ENCODE data around the gene CXorf58.

DNA sequence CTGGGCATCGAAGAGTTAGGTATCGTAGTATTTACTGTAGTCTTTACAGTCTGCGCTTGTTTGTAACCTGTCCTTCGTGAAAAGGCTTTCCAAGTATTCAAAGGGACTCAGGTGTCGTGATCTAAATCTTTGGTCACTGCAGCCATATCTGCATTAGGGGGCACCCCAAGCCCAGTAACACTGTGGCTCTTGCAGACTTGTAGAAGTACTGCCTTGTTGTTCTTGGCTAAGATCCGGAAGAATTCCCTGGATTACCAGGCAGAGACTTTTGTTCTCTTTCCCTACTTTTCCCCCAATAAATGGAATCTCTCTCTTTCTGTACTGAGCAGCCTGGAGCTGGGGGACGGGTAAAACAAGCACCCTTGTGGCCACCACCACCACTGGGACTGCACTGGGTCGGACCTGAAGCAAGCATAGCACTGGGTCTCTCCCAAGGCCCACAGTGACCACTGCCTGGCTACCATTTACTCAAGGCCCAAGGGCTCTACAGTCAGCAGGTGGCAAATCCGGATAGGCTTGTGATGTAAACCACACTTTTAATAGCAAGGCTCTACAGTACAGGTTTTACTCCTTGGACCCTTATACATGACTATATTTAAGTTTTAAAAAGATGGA lies 12.0 kb downstream of the CXorf58 start:
- TF ChIP-seq, protein P1, sequence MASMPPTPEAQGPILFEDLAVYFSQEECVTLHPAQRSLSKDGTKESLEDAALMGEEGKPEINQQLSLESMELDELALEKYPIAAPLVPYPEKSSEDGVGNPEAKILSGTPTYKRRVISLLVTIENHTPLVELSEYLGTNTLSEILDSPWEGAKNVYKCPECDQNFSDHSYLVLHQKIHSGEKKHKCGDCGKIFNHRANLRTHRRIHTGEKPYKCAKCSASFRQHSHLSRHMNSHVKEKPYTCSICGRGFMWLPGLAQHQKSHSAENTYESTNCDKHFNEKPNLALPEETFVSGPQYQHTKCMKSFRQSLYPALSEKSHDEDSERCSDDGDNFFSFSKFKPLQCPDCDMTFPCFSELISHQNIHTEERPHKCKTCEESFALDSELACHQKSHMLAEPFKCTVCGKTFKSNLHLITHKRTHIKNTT (CRISPR knock-in tag; IDR thresholded peaks at IDR 0.05): no peak
- TF ChIP-seq, protein P2, sequence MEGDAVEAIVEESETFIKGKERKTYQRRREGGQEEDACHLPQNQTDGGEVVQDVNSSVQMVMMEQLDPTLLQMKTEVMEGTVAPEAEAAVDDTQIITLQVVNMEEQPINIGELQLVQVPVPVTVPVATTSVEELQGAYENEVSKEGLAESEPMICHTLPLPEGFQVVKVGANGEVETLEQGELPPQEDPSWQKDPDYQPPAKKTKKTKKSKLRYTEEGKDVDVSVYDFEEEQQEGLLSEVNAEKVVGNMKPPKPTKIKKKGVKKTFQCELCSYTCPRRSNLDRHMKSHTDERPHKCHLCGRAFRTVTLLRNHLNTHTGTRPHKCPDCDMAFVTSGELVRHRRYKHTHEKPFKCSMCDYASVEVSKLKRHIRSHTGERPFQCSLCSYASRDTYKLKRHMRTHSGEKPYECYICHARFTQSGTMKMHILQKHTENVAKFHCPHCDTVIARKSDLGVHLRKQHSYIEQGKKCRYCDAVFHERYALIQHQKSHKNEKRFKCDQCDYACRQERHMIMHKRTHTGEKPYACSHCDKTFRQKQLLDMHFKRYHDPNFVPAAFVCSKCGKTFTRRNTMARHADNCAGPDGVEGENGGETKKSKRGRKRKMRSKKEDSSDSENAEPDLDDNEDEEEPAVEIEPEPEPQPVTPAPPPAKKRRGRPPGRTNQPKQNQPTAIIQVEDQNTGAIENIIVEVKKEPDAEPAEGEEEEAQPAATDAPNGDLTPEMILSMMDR (CRISPR knock-in tag; IDR thresholded peaks at IDR 0.05): peak; percentile 65
- TF ChIP-seq ZNF749 (CRISPR knock-in tag; IDR thresholded peaks at IDR 0.05; ENCODE audit: borderline replicate concordance) (no peak), RFX1 (IDR thresholded peaks at IDR 0.05) (no peak), ZNF781 (CRISPR knock-in tag; IDR thresholded peaks at IDR 0.05; ENCODE audit: borderline replicate concordance, not compliant biosample characterization) (no peak), ZFP36 (IDR thresholded peaks at IDR 0.05; ENCODE audit: borderline replicate concordance, low read depth, low read length, partially characterized antibody) (no peak)
- TF ChIP-seq, protein P3, sequence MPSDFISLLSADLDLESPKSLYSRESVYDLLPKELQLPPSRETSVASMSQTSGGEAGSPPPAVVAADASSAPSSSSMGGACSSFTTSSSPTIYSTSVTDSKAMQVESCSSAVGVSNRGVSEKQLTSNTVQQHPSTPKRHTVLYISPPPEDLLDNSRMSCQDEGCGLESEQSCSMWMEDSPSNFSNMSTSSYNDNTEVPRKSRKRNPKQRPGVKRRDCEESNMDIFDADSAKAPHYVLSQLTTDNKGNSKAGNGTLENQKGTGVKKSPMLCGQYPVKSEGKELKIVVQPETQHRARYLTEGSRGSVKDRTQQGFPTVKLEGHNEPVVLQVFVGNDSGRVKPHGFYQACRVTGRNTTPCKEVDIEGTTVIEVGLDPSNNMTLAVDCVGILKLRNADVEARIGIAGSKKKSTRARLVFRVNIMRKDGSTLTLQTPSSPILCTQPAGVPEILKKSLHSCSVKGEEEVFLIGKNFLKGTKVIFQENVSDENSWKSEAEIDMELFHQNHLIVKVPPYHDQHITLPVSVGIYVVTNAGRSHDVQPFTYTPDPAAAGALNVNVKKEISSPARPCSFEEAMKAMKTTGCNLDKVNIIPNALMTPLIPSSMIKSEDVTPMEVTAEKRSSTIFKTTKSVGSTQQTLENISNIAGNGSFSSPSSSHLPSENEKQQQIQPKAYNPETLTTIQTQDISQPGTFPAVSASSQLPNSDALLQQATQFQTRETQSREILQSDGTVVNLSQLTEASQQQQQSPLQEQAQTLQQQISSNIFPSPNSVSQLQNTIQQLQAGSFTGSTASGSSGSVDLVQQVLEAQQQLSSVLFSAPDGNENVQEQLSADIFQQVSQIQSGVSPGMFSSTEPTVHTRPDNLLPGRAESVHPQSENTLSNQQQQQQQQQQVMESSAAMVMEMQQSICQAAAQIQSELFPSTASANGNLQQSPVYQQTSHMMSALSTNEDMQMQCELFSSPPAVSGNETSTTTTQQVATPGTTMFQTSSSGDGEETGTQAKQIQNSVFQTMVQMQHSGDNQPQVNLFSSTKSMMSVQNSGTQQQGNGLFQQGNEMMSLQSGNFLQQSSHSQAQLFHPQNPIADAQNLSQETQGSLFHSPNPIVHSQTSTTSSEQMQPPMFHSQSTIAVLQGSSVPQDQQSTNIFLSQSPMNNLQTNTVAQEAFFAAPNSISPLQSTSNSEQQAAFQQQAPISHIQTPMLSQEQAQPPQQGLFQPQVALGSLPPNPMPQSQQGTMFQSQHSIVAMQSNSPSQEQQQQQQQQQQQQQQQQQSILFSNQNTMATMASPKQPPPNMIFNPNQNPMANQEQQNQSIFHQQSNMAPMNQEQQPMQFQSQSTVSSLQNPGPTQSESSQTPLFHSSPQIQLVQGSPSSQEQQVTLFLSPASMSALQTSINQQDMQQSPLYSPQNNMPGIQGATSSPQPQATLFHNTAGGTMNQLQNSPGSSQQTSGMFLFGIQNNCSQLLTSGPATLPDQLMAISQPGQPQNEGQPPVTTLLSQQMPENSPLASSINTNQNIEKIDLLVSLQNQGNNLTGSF (CRISPR knock-in tag; IDR thresholded peaks at IDR 0.05): no peak
- TF ChIP-seq, protein P4, sequence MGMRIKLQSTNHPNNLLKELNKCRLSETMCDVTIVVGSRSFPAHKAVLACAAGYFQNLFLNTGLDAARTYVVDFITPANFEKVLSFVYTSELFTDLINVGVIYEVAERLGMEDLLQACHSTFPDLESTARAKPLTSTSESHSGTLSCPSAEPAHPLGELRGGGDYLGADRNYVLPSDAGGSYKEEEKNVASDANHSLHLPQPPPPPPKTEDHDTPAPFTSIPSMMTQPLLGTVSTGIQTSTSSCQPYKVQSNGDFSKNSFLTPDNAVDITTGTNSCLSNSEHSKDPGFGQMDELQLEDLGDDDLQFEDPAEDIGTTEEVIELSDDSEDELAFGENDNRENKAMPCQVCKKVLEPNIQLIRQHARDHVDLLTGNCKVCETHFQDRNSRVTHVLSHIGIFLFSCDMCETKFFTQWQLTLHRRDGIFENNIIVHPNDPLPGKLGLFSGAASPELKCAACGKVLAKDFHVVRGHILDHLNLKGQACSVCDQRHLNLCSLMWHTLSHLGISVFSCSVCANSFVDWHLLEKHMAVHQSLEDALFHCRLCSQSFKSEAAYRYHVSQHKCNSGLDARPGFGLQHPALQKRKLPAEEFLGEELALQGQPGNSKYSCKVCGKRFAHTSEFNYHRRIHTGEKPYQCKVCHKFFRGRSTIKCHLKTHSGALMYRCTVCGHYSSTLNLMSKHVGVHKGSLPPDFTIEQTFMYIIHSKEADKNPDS (CRISPR knock-in tag; IDR thresholded peaks at IDR 0.05): no peak
